Breast epithelium (tissue), 3 donors: ENCODE measurements around the gene FAM114A1.

Experiments used
- POLR2A ChIP-seq: fragments of 450-650 bp; IDR thresholded peaks from one replicate; pipeline ENCODE4 v1.6.1; 2016; ENCODE audit warnings: antibody characterized with exemption, mild to moderate bottlenecking, moderate library complexity
- TF ChIP-seq, protein P1 (sequence below), 3 donors: fragments of 450-650 bp; IDR thresholded peaks; one replicate each; pipeline ENCODE4 v1.5.1; 2016 to 2017; ENCODE audit warnings: antibody characterized with exemption in 3 of 3, mild to moderate bottlenecking in 3 of 3, moderate library complexity in 3 of 3

DNA sequence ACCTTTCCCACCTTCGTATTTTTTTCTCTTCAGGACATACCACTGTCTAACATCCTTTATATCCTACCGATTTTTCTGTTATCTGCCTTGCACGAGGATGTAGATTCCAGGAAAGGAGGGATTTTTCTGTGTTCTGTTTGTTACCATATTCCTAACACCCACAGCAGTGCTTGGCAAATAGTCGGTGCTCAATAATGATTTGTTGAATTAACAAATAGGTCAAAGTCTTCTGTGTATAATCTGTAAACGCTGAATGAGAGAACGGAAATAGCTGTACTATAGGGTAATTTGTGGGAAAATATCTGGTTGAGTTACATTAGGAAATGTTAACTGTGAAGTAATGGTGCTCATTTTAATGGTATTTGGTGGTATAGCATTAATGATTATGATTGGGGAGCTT is 83.1 kb downstream of the FAM114A1 start:
- TF ChIP-seq, protein P1, sequence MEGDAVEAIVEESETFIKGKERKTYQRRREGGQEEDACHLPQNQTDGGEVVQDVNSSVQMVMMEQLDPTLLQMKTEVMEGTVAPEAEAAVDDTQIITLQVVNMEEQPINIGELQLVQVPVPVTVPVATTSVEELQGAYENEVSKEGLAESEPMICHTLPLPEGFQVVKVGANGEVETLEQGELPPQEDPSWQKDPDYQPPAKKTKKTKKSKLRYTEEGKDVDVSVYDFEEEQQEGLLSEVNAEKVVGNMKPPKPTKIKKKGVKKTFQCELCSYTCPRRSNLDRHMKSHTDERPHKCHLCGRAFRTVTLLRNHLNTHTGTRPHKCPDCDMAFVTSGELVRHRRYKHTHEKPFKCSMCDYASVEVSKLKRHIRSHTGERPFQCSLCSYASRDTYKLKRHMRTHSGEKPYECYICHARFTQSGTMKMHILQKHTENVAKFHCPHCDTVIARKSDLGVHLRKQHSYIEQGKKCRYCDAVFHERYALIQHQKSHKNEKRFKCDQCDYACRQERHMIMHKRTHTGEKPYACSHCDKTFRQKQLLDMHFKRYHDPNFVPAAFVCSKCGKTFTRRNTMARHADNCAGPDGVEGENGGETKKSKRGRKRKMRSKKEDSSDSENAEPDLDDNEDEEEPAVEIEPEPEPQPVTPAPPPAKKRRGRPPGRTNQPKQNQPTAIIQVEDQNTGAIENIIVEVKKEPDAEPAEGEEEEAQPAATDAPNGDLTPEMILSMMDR (IDR thresholded peaks at IDR 0.05) = no peak
- no peak for TF ChIP-seq POLR2A
